Ishikawa (cell line): ENCODE data around the gene OSBPL6.

Experiments used
- CEBPB ChIP-seq: IDR thresholded peaks from 2 replicates; pipeline ENCODE4 v1.6.1; 2012
- CREB1 ChIP-seq: IDR thresholded peaks from 2 replicates; pipeline ENCODE4 v1.6.1; 2012; ENCODE audit warnings: low read depth
- EGR1 ChIP-seq: IDR thresholded peaks from 2 replicates; pipeline ENCODE4 v1.6.1; 2012
- EP300 ChIP-seq: IDR thresholded peaks from 2 replicates; pipeline ENCODE4 v1.6.1; 2012; ENCODE audit warnings: borderline replicate concordance
- FOXM1 ChIP-seq: IDR thresholded peaks from 2 replicates; pipeline ENCODE4 v1.6.1; 2012; ENCODE audit warnings: low read depth, borderline replicate concordance
- MAX ChIP-seq: IDR thresholded peaks from 2 replicates; pipeline ENCODE4 v1.6.1; 2012
- NFIC ChIP-seq: IDR thresholded peaks from 2 replicates; pipeline ENCODE4 v1.6.1; 2012
- RAD21 ChIP-seq: IDR thresholded peaks from 2 replicates; pipeline ENCODE4 v1.6.1; 2012; ENCODE audit warnings: low read depth
- REST ChIP-seq: IDR thresholded peaks from 2 replicates; pipeline ENCODE4 v1.6.1; 2012; ENCODE audit warnings: low read depth, mild to moderate bottlenecking
- TAF1 ChIP-seq: IDR thresholded peaks from 2 replicates; pipeline ENCODE4 v1.6.1; 2012; ENCODE audit warnings: low read depth, mild to moderate bottlenecking
- TCF12 ChIP-seq: IDR thresholded peaks from 2 replicates; pipeline ENCODE4 v1.6.1; 2012; ENCODE audit warnings: low read depth
- TEAD4 ChIP-seq: IDR thresholded peaks from 2 replicates; pipeline ENCODE4 v1.6.1; 2012
- USF1 ChIP-seq: IDR thresholded peaks from 2 replicates; pipeline ENCODE4 v1.6.1; 2012
- YY1 ChIP-seq: IDR thresholded peaks from 2 replicates; pipeline ENCODE4 v1.6.1; 2012; ENCODE audit warnings: low read depth
- ZBTB7A ChIP-seq: IDR thresholded peaks from 2 replicates; pipeline ENCODE4 v1.6.1; 2012; ENCODE audit warnings: low read depth

Gene OSBPL6

GRCh38 chr2:178367344-178367743 is 173.0 kb downstream of the OSBPL6 start:
- TF ChIP-seq CREB1 (no peak), MAX (no peak), TAF1 (no peak), USF1 (no peak), EP300 (no peak), TEAD4 (no peak), YY1 (no peak), FOXM1 (no peak), ZBTB7A (no peak), NFIC (no peak), CEBPB (no peak), TCF12 (no peak), RAD21 (no peak), REST (no peak), EGR1 (no peak)

DNA sequence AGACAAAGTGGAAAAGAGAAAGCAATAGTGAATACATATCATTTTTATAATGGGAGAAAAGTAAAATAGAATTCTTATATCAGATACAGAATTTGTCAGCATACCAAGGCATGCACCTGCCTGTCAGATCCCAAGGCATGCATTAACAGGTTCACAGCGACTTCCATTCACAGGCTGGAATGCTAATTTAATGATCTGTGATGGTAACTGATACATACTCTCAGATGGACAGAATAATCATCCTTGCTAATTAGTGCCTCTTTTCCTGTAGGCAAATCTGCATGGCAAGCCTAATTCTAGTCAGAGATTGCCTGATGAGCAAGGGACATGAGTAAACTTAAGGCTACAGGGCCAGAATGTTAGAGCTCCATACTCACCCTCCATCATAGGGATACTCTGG is 180.6 kb downstream of the OSBPL6 start:
- no peak for TF ChIP-seq RAD21
- TF ChIP-seq USF1: no peak
- TF ChIP-seq REST: no peak
- TF ChIP-seq EGR1: no peak
- no peak for TF ChIP-seq TCF12
- TF ChIP-seq MAX: no peak
- no peak for TF ChIP-seq YY1
- no peak for TF ChIP-seq CEBPB
- no peak for TF ChIP-seq EP300
- no peak for TF ChIP-seq TAF1
- TF ChIP-seq FOXM1: no peak
- no peak for TF ChIP-seq TEAD4
- no peak for TF ChIP-seq NFIC
- TF ChIP-seq CREB1: no peak
- no peak for TF ChIP-seq ZBTB7A

GRCh38 chr2:178377046-178377445 is 182.7 kb downstream of the OSBPL6 start:
- TF ChIP-seq RAD21 (no peak), NFIC (no peak), REST (no peak), MAX (no peak), EGR1 (no peak), TAF1 (no peak), TEAD4 (no peak), CEBPB (no peak), FOXM1 (no peak), TCF12 (no peak), ZBTB7A (no peak), EP300 (no peak)
